ENCODE measurements around the gene MYPOP.

GRCh38 chr19:45873219-45873772 is 29.1 kb downstream of the MYPOP start:
- TF ChIP-seq, protein P1, sequence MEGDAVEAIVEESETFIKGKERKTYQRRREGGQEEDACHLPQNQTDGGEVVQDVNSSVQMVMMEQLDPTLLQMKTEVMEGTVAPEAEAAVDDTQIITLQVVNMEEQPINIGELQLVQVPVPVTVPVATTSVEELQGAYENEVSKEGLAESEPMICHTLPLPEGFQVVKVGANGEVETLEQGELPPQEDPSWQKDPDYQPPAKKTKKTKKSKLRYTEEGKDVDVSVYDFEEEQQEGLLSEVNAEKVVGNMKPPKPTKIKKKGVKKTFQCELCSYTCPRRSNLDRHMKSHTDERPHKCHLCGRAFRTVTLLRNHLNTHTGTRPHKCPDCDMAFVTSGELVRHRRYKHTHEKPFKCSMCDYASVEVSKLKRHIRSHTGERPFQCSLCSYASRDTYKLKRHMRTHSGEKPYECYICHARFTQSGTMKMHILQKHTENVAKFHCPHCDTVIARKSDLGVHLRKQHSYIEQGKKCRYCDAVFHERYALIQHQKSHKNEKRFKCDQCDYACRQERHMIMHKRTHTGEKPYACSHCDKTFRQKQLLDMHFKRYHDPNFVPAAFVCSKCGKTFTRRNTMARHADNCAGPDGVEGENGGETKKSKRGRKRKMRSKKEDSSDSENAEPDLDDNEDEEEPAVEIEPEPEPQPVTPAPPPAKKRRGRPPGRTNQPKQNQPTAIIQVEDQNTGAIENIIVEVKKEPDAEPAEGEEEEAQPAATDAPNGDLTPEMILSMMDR (conservative IDR thresholded peaks at IDR 0.05; ENCODE audit: low read length) = no peak
- no peak for TF ChIP-seq EZH2phosphoT487 (IDR thresholded peaks at IDR 0.05; ENCODE audit: borderline replicate concordance, low read depth, low read length)
